ENCODE measurements around the gene GFPT1.

GFPT1 gene

GRCh38 chr2:69291004-69291650, 95.9 kb downstream of the GFPT1 start:
- DNase-seq (ENCODE audit: low spot score): no peak

- DNase-seq (ENCODE audit: low spot score): no peak
Observed at GRCh38 chr2:69288429-69288828, 98.6 kb downstream of the GFPT1 start.

- DNase-seq (ENCODE audit: low spot score): no peak
Observed at GRCh38 chr2:69287544-69287943, 99.5 kb downstream of the GFPT1 start.

- DNase-seq (ENCODE audit: low spot score): no peak
Observed at GRCh38 chr2:69285379-69285894, 101.6 kb downstream of the GFPT1 start.

- DNase-seq (ENCODE audit: low spot score): no peak
Observed at GRCh38 chr2:69280796-69281412, 106.1 kb downstream of the GFPT1 start.

GRCh38 chr2:69279931-69280681, 106.9 kb downstream of the GFPT1 start:
- DNase-seq (ENCODE audit: low spot score): no peak

GRCh38 chr2:69279211-69279610, 107.8 kb downstream of the GFPT1 start:
- DNase-seq (ENCODE audit: low spot score): no peak

- DNase-seq (ENCODE audit: low spot score): no peak
Observed at GRCh38 chr2:69278366-69278765, 108.7 kb downstream of the GFPT1 start.

- DNase-seq (ENCODE audit: low spot score): no peak
Observed at GRCh38 chr2:69275490-69275889, 111.5 kb downstream of the GFPT1 start.

GRCh38 chr2:69272803-69273471, 114.1 kb downstream of the GFPT1 start:
- DNase-seq (ENCODE audit: low spot score): no peak

- DNase-seq (ENCODE audit: low spot score): no peak
Observed at GRCh38 chr2:69271831-69272257, 115.2 kb downstream of the GFPT1 start.
